ENCODE data around the gene NELFA.

DNA sequence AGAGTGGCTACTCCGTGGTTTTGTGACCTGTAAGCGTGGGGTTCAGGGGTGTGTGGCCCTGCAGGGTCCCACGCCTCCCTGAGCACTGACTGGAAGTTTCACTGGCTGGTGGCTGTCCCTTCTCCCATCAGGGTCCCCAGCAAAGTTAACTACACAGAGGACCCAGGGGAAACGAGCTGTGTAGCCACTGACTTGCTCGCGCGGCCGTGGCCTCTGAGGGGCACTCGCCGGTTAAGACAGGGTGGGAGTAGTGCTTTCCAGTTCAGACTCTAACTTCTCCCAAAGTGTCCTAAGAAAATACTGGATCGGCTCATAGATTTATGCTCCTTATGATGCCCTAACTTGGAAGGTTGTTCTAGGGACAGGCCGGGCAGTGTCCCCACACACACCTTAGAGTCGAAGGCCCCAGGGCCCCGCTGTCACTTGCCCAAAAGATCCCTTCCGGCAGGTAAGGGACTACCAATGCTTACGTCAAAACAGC, 28.2 kb downstream of the NELFA start:
- TF ChIP-seq POLR2A (IDR thresholded peaks at IDR 0.05; ENCODE audit: low read length) (no peak), GATA1 (IDR thresholded peaks at IDR 0.05; ENCODE audit: low read depth, low read length) (no peak)
